ENCODE data around the gene KCTD17.

GRCh38 chr22:37054056-37054395, 2.5 kb downstream of the KCTD17 start:
- TF ChIP-seq CTCF (conservative IDR thresholded peaks at IDR 0.05; ENCODE audit: low read depth, low read length) (no peak), POLR2A (IDR thresholded peaks at IDR 0.05; ENCODE audit: low read depth, low read length) (no peak), CEBPB (IDR thresholded peaks at IDR 0.05; ENCODE audit: low read depth, low read length) (no peak), BHLHE40 (IDR thresholded peaks at IDR 0.05; ENCODE audit: low read depth, low read length) (no peak)

All from IMR-90 (cell line).